Tibial nerve (tissue), 4 donors: ENCODE data around the gene FAM13A.

Source experiments
- EP300 ChIP-seq, 2 donors: sonication (generic); formaldehyde crosslinking; IDR thresholded peaks; one replicate each; pipeline ENCODE4 v1.6.1; 2017; ENCODE audit warnings: antibody characterized with exemption in 2 of 2, mild to moderate bottlenecking in 1 of 2
- POLR2A ChIP-seq, 2 donors: fragments of 450-650 bp; IDR thresholded peaks; one replicate each; pipeline ENCODE4 v1.6.1; 2017; ENCODE audit warnings: antibody characterized with exemption in 2 of 2, mild to moderate bottlenecking in 2 of 2, moderate library complexity in 2 of 2
- TF ChIP-seq, protein P1 (sequence below), 5 experiments: fragments of 200-600 bp in 3 of 5; fragments of 450-650 bp in 2 of 5; sonication (generic) in 3 of 5; IDR thresholded peaks; one replicate each; pipeline ENCODE4 v1.5.1; 2016 to 2019; ENCODE audit warnings: antibody characterized with exemption in 5 of 5, mild to moderate bottlenecking in 3 of 5, moderate library complexity in 2 of 5

DNA sequence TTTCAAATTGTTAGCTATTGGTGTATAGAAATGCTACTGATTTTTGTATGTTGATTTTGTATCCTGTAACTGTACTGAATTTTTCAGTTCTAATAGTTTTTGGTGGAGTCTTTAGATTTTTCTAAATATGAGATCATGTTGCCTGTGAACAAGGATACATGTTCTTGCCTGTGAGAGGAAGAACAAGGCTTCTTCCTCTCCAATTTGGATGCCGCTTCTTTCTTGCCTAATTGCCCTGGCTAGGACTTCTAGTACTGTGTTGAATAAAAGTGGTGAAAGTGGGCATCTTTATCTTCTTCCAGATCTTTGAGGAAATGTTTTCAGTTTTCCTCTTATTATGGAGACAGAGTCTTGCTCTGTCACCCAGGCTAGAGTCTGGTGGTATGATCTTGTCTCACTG lies 343.2 kb downstream of the FAM13A start:
- TF ChIP-seq, protein P1, sequence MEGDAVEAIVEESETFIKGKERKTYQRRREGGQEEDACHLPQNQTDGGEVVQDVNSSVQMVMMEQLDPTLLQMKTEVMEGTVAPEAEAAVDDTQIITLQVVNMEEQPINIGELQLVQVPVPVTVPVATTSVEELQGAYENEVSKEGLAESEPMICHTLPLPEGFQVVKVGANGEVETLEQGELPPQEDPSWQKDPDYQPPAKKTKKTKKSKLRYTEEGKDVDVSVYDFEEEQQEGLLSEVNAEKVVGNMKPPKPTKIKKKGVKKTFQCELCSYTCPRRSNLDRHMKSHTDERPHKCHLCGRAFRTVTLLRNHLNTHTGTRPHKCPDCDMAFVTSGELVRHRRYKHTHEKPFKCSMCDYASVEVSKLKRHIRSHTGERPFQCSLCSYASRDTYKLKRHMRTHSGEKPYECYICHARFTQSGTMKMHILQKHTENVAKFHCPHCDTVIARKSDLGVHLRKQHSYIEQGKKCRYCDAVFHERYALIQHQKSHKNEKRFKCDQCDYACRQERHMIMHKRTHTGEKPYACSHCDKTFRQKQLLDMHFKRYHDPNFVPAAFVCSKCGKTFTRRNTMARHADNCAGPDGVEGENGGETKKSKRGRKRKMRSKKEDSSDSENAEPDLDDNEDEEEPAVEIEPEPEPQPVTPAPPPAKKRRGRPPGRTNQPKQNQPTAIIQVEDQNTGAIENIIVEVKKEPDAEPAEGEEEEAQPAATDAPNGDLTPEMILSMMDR (IDR thresholded peaks at IDR 0.05) = no peak
- TF ChIP-seq EP300 (IDR thresholded peaks at IDR 0.05) = no peak
- TF ChIP-seq POLR2A (IDR thresholded peaks at IDR 0.05) = no peak
